Immature natural killer cell (primary cell): ENCODE data around the gene APAF1. TPM values are rescaled to one million over a fixed set of nuclear protein-coding genes. Genes with fewer than 3 reads are reported as not detected.
"Not testable (repeated sequence)": the region's sequence is repeated elsewhere in the genome, so short reads cannot be mapped to it uniquely, and the experiment has no call there.

Source experiments
- DNase-seq, 3 donors: peaks; one replicate each; pipeline ENCODE4 v3.0.0; 2022; ENCODE audit warnings: mixed read lengths in 1 of 3
- H3K27ac Mint-ChIP-seq, 6 donors: one replicate each; pipeline ENCODE4 v1.8.0; 2020; ENCODE audit warnings: mixed read lengths in 6 of 6, mild to moderate bottlenecking in 5 of 6, inconsistent platforms in 4 of 6, moderate library complexity in 3 of 6
- H3K27me3 Mint-ChIP-seq, 3 donors: one replicate each; pipeline ENCODE4 v1.8.0; 2020 to 2021; ENCODE audit warnings: low read depth in 3 of 3, mild to moderate bottlenecking in 3 of 3, mixed read lengths in 3 of 3, moderate library complexity in 3 of 3, inconsistent platforms in 1 of 3
- H3K36me3 Mint-ChIP-seq, 3 donors: one replicate each; pipeline ENCODE4 v1.8.0; 2020; ENCODE audit warnings: mixed read lengths in 3 of 3, inconsistent platforms in 2 of 3, mild to moderate bottlenecking in 2 of 3
- H3K4me1 Mint-ChIP-seq, 2 donors: one replicate each; pipeline ENCODE4 v1.8.0; 2020; ENCODE audit warnings: inconsistent platforms in 2 of 2, mild to moderate bottlenecking in 2 of 2, mixed read lengths in 2 of 2, moderate library complexity in 1 of 2
- H3K4me3 Mint-ChIP-seq, 5 donors: one replicate each; pipeline ENCODE4 v1.8.0; 2020; ENCODE audit warnings: mild to moderate bottlenecking in 5 of 5, mixed read lengths in 5 of 5, inconsistent platforms in 3 of 5, moderate library complexity in 3 of 5
- H3K9me3 Mint-ChIP-seq, 6 donors: one replicate each; pipeline ENCODE4 v1.8.0; 2020; ENCODE audit warnings: mild to moderate bottlenecking in 6 of 6, mixed read lengths in 6 of 6, inconsistent platforms in 4 of 6, moderate library complexity in 3 of 6
- polyA plus RNA-seq, 3 donors: library from polyadenylated mRNA; unstranded; fragments of 300-500 nt; fragmentation: Illumina TruSeq; gene quantifications; one replicate each; pipeline ENCODE4 v1.2.3, GENCODE V29; 2021

The APAF1 gene
- polyA plus RNA-seq, 3 donors from 2014 or later: 5.5 to 12.6 (median 7.3) TPM

DNA sequence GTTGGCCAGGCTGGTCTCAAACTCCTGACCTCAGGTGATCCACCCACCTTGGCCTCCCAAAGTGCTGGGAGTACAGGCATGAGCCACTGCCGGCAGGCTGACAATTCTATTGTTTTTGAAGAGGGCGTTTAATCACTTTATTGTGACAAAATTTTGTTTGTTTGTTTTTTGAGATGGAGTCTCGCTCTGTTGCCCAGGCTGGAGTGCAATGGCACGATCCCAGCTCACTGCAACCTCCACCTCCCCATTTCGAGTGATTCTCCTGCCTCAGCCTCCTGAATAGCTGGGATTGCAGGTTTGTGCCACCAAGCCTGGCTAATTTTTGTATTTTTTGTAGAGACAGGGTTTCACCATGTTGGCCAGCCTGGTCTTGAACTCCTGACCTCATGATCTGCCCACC, 2.3 kb upstream of the APAF1 start:
- Mint-ChIP-seq H3K27me3 (peaks cover 0 to 16% (median 4%) of the 10 kb centered on the region in 3 donors), H3K27ac (peak overlapping the region in 3 of 6 donors; percentile 57 to 77 (median 67)), H3K4me3 (peak overlapping the region; percentile 95 to 99 (median 98)), H3K4me1 (peaks cover 21 to 30% of the 10 kb centered on the region in 2 donors)
- DNase-seq, H3K36me3 Mint-ChIP-seq, H3K9me3 Mint-ChIP-seq: not testable (repeated sequence)

DNA sequence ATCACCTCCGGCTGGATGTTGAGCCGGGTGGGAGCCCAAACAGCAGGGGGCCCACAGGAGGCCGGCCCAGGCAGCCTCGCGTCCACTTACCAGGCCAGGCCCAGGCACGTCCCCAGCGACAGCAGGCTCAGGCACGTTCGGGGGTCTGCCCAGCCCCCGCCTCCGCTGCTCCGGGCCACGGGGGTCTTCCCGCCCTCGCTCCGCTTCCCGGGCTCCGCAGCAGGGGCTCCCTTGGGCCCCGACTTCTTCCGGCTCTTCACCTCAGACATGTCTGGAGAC, 718 bp upstream of the APAF1 start:
- no peaks in the 10 kb centered on the region for H3K9me3 Mint-ChIP-seq
- H3K4me3 Mint-ChIP-seq: peak overlapping the region; percentile 95 to 99 (median 98)
- H3K27me3 Mint-ChIP-seq: peaks cover 0 to 16% (median 4%) of the 10 kb centered on the region in 3 donors
- H3K36me3 Mint-ChIP-seq: peaks cover 0 to 4% (median 0%) of the 10 kb centered on the region in 3 donors
- no peak for DNase-seq
- peaks cover 25 to 44% of the 10 kb centered on the region in 2 donors for H3K4me1 Mint-ChIP-seq
- peak overlapping the region; percentile 86 to 97 (median 95) for H3K27ac Mint-ChIP-seq

DNA sequence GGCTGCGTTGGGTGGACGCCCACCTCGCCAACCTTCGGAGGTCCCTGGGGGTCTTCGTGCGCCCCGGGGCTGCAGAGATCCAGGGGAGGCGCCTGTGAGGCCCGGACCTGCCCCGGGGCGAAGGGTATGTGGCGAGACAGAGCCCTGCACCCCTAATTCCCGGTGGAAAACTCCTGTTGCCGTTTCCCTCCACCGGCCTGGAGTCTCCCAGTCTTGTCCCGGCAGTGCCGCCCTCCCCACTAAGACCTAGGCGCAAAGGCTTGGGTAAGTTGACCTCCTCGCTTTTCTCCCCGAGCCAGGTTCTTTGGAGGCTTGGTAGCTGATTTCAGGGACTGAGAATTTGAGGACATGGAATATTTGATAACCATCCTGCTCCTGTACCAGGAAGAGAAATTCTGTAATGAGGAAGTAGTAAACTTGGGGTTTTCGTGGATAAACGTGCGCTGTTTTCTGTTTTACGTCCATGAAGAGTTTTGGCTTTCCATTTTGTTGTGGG, 530 bp downstream of the APAF1 start:
- H3K4me3 Mint-ChIP-seq: peak overlapping the region; percentile 96 to 98 (median 98)
- H3K4me1 Mint-ChIP-seq: peaks cover 25 to 46% of the 10 kb centered on the region in 2 donors
- DNase-seq: peak in 1 of 3 donors; percentile 5
- no peaks in the 10 kb centered on the region for H3K9me3 Mint-ChIP-seq
- peaks cover 0 to 16% (median 4%) of the 10 kb centered on the region in 3 donors for H3K27me3 Mint-ChIP-seq
- peaks cover 3 to 8% (median 4%) of the 10 kb centered on the region in 3 donors for H3K36me3 Mint-ChIP-seq
- peak overlapping the region; percentile 24 to 95 (median 88) for H3K27ac Mint-ChIP-seq

DNA sequence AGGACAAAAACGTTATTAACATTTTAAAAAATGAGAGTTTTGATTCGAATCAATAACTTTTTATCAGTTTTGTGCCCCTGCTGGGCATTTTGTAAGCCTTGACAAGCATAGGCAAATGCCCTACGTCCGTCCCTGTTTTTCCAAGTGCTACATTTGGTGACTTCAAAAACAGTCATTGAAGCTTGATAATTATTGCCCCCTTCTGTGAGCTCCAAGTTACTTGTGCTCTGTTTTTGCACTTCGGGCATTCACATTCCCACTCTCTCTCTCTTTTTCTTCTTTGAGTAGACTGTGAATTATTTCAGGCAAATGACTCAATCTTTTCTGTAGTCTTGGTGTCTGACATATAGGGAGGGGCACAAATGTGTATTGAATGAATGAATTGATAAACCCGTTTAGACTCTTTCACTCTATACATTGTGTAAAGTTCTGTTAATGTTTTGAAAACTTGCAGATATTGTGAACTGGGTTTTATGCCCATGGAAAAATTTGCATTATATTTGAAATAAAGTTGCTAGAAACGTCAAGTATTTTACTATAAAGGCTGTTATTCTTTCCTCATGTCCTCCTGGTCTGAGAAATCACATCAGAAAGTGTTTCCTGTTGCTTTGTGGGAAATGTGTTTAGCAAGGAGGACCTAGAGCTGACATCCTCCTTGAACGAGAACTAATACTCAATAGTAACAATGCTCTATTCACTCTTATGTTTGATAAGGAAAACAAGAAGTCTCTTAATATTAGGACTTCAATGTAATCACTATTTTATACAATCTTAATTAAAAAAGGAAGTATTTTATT, 1.4 kb downstream of the APAF1 start:
- Mint-ChIP-seq H3K36me3 (peaks cover 3 to 14% (median 10%) of the 10 kb centered on the region in 3 donors), H3K27me3 (peaks cover 0 to 16% (median 4%) of the 10 kb centered on the region in 3 donors), H3K4me3 (peak overlapping the region; percentile 96 to 98 (median 98)), H3K4me1 (peaks cover 25 to 46% of the 10 kb centered on the region in 2 donors), H3K9me3 (no peaks in the 10 kb centered on the region), H3K27ac (peak overlapping the region; percentile 19 to 95 (median 60))
- no peak for DNase-seq

DNA sequence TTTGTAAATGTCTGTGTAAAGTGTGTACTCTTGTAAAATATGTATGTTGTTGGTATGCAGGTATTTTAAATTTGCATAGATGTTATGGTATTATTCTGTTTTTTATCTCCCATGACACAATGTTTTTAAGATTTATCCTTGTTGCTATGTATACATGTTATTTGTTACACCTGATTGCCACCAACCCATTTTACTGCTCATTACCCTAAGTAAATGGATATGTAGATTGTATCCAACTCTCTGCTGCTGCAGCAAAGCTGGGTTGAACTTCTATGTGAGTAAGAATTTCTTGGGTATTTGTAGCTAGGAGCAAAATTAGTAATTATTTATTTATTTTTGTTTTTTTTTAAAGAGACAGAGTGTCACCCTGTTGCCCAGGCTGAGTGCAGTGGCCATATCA, 6.2 kb downstream of the APAF1 start:
- peaks cover 12 to 33% of the 10 kb centered on the region in 2 donors for H3K4me1 Mint-ChIP-seq
- DNase-seq: no peak
- no peak overlapping the region for H3K4me3 Mint-ChIP-seq
- no peak overlapping the region for H3K27ac Mint-ChIP-seq
- no peaks in the 10 kb centered on the region for H3K27me3 Mint-ChIP-seq
- no peaks in the 10 kb centered on the region for H3K9me3 Mint-ChIP-seq
- peaks cover 7 to 14% (median 11%) of the 10 kb centered on the region in 3 donors for H3K36me3 Mint-ChIP-seq

DNA sequence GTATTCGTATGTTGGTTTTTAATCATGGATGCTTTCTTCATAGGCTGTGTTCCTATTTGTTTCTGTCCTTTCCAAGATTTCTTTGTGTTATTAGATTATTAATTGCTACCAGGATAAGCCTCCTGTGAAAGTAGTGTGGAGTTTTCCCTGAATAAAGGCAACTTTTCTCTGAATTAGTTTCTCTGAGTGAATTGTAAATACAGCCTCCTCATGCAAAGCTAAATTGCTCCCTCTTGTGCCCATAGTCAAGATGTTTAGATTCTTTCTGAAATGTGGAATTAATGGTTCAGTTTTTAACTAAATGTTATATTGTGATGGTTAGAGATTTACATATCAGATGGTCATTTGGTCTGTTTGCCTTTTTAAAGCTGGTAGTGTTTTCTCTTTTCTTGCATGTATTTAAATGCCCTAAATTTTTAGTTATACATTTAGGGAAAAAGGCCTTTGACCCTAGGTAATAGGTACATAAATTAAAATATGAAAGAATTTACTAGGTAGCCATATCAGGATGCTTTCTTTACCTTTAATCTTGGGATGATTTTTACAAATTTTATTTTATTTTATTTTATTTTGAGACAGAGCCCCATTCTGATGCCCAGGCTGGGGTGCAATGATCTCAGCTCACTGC, 8.9 kb downstream of the APAF1 start:
- Mint-ChIP-seq H3K27me3 (no peaks in the 10 kb centered on the region), H3K4me1 (peaks cover 0 to 10% of the 10 kb centered on the region in 2 donors), H3K36me3 (peaks cover 10 to 28% (median 14%) of the 10 kb centered on the region in 3 donors), H3K9me3 (no peaks in the 10 kb centered on the region), H3K27ac (peak overlapping the region in 1 of 6 donors; percentile 81), H3K4me3 (no peak overlapping the region)
- DNase-seq: peak; percentile 38 to 58 (median 47)

DNA sequence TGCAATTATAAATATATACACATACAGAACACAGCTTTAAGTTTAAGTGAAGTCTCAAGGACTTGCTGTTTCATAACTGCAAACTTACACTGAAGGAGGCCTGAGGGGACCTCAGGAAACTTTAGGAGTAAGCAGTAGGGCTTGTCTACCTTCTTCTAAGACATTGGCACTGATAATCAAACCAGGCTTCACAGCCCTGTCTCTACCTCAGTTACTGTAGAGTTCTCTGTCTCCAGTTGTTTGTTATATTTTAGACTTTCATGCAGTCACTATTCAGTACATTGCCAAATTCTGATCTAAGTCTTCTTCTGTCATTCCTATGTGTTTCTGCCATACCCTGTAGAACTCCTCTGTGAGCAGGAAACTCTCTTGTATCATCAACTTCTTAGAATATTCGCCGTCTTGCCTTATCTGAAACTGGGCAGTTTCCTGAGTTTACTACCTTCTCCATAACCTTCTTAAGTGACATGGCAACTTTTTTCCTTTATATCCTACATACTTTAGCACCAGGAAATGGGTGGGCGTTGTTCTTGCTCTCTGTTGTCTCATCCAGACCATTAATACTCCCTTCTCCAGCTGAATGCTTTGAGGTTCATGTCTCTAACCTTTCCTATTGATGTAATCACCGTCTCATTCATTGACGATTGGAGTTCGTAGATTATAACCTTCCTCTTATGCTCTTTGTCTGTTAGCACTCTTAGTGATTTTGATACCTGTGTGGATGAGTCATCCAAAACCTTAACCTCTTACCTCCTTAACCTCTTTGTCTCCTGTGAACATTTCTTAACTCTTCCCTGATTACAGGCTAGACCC, 11.4 kb downstream of the APAF1 start:
- peaks cover 0 to 2% (median 0%) of the 10 kb centered on the region in 3 donors for H3K27me3 Mint-ChIP-seq
- peak overlapping the region in 2 of 6 donors; percentile 7 to 27 for H3K27ac Mint-ChIP-seq
- peaks cover 0 to 6% of the 10 kb centered on the region in 2 donors for H3K4me1 Mint-ChIP-seq
- no peak overlapping the region for H3K4me3 Mint-ChIP-seq
- H3K9me3 Mint-ChIP-seq: no peaks in the 10 kb centered on the region
- DNase-seq: no peak
- H3K36me3 Mint-ChIP-seq: peaks cover 5 to 26% (median 11%) of the 10 kb centered on the region in 3 donors

DNA sequence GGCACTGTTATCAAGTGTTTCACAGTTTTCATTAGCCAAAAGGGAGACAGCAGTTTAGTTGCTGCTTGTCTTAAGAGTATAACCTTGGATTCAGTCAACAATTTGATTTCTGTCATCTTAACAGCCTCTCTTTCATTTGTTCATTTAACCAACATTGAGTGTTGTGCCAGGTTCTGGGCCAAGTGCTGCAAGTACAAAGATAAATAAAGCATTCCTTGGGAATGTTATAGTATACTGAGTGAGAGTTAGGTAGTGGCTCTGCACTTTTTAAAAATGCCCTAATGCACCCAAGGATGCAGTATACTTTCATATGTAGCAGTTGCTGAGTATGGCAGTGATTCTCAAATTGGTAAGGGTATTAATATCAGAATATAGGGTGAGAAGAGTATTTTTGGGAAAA, 15.4 kb downstream of the APAF1 start:
- Mint-ChIP-seq H3K27me3 (peaks cover 0 to 2% (median 0%) of the 10 kb centered on the region in 3 donors), H3K36me3 (peaks cover 14 to 42% (median 18%) of the 10 kb centered on the region in 3 donors), H3K4me3 (no peak overlapping the region), H3K9me3 (no peaks in the 10 kb centered on the region), H3K27ac (peak overlapping the region in 3 of 6 donors; percentile 27 to 71 (median 28)), H3K4me1 (no peaks in the 10 kb centered on the region)
- DNase-seq: no peak

DNA sequence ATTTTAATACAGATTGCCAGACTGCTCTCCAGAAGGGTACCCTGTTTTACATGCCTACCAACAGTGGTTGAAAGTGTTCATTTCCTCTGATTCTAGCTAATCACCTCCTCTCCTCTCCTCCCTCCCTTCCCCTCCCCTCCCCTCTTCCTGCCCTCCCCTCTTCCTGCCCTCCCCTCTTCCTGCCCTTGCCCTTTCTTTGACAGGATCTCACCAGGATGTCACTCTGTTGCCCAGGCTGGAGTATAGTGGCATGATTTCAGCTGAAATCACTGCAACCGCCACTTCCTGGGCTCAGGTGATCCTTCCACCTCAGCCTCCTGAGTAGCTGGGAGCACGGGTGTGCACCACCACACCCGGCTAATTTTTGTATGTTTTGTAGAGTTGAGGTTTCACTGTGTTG, 24.7 kb downstream of the APAF1 start:
- peak overlapping the region in 2 of 6 donors; percentile 73 to 78 for H3K27ac Mint-ChIP-seq
- H3K4me1 Mint-ChIP-seq: peaks cover 17 to 24% of the 10 kb centered on the region in 2 donors
- DNase-seq: no peak
- no peaks in the 10 kb centered on the region for H3K27me3 Mint-ChIP-seq
- H3K4me3 Mint-ChIP-seq: no peak overlapping the region
- no peaks in the 10 kb centered on the region for H3K9me3 Mint-ChIP-seq
- peaks cover 27 to 41% (median 40%) of the 10 kb centered on the region in 3 donors for H3K36me3 Mint-ChIP-seq

DNA sequence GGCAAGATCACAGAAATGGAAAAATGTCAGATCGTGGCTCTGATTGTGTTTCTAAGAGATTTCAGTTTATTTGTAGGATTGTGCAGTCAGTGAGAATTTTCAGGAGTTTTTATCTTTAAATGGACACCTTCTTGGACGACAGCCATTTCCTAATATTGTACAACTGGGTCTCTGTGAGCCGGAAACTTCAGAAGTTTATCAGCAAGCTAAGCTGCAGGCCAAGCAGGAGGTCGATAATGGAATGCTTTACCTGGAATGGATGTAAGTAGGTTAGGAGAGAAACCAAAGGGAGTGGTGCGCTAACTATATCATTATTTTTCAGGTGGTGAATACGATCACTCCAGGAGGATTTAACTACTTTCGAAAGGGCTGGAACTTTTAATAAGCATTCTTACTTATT, 26.4 kb downstream of the APAF1 start:
- Mint-ChIP-seq H3K36me3 (peaks cover 24 to 33% (median 31%) of the 10 kb centered on the region in 3 donors), H3K27me3 (no peaks in the 10 kb centered on the region), H3K27ac (peak overlapping the region in 1 of 6 donors; percentile 23), H3K4me1 (peaks cover 17 to 24% of the 10 kb centered on the region in 2 donors), H3K9me3 (no peaks in the 10 kb centered on the region), H3K4me3 (no peak overlapping the region)
- no peak for DNase-seq

DNA sequence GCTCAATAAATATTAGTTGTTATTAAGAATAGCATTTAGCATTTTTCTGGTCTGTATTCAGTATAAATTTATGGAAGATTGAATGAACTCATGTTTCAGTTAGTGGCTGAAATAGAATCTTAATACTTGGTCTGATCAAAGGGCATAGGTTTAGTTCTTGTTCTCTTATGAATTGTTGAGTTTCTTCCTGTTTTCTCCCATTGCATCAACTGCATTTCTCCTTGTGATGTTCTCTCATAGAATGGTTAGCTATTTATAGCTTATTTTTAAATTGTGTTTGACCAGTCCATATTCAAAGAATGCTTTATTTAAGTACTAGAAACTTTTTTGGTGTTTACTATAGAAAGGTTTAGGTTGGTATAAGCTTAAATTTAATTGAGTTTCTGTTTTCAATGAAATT, 29.8 kb downstream of the APAF1 start:
- no peak for DNase-seq
- no peaks in the 10 kb centered on the region for H3K27me3 Mint-ChIP-seq
- peaks cover 6 to 7% of the 10 kb centered on the region in 2 donors for H3K4me1 Mint-ChIP-seq
- peaks cover 13 to 26% (median 13%) of the 10 kb centered on the region in 3 donors for H3K36me3 Mint-ChIP-seq
- no peak overlapping the region for H3K4me3 Mint-ChIP-seq
- no peak overlapping the region for H3K27ac Mint-ChIP-seq
- H3K9me3 Mint-ChIP-seq: no peaks in the 10 kb centered on the region

DNA sequence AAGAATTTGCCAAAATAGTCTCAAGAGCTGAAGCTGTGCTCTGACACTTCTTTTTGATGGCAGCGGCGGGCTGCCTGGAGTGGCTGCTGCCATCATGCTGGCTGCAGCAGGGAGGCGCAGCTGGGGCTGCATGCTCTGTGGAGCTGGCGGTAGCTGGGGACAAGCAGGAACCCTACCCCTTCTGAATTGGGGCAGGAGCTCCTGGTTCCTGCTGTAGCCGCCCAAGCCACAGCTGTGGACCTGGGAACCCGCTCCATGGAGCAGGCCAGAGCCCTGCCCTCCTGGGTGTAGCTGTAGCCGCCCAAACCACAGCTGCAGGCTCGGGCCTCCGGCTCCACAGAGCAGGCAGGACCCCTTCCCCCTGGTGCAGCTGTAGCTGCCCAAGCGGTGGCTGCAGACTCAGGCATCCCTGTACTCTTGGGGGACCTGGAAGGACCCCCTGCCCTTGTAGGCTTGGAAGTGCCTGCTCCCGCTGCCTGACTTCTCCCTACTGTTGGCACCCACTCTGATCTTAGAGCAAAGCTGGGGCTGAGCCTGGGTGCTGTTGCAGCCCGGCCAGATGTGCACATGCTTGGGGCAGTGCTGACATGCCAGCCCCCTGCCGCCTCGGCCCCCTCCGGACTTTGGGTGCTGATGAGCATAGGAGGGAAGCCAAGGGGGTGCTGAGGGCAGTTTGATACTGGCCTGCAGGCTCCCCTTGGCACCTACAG, 33.3 kb downstream of the APAF1 start:
- no peaks in the 10 kb centered on the region for H3K4me1 Mint-ChIP-seq
- no peaks in the 10 kb centered on the region for H3K9me3 Mint-ChIP-seq
- DNase-seq: no peak
- no peaks in the 10 kb centered on the region for H3K27me3 Mint-ChIP-seq
- no peak overlapping the region for H3K27ac Mint-ChIP-seq
- H3K4me3 Mint-ChIP-seq: no peak overlapping the region
- H3K36me3 Mint-ChIP-seq: peaks cover 13 to 30% (median 19%) of the 10 kb centered on the region in 3 donors
